Endothelial cell of umbilical vein (primary cell): ENCODE results near the gene SLC44A2. TPM values are rescaled to one million over a fixed set of nuclear protein-coding genes. Genes with fewer than 3 reads are reported as not detected.

Experiments used
- BruUV-seq: library from RNA; stranded (reverse); fragments of 400-500 nt; replicated peaks from 2 replicates; lab custom pipeline; 2021; lab: Mats Ljungman, UMichigan
- CTCF ChIA-PET: fragments of 300-600, 350-600 bp; sonication (Branson Sonifier 250); formaldehyde crosslinking; loops from one replicate; lab custom pipeline; 2021; ENCODE audit warnings: antibody characterized with exemption, inconsistent platforms; lab: Charles Lee
- POLR2A ChIA-PET: fragments of 300-600, 350-600 bp; sonication (Branson Sonifier 250); formaldehyde crosslinking; loops from one replicate; lab custom pipeline; 2021; ENCODE audit warnings: antibody characterized with exemption, inconsistent platforms; lab: Charles Lee
- DNase-seq: peaks from one replicate; pipeline ENCODE4 v3.0.0-alpha.2; 2011; ENCODE audit warnings: low read depth, low spot score
- FAIRE-seq: peaks from 2 replicates; lab custom pipeline; 2011; peaks lifted over from hg19 to GRCh38; lab: Jason Lieb, UNC
- H2AFZ ChIP-seq: 2 replicates; pipeline ENCODE4 v1.6.0; 2012; ENCODE audit warnings: low read depth, low read length, control low read depth, inconsistent platforms
- H3K27ac ChIP-seq: 2 replicates; pipeline ENCODE4 v1.5.1; 2011; ENCODE audit warnings: low read depth, mild to moderate bottlenecking, control low read depth, low read length, moderate library complexity; ENCODE audit not compliant: insufficient read depth
- H3K27me3 ChIP-seq, 2 experiments: 2 replicates each; pipeline versions ENCODE4 v1.6.0 to v1.6.1; 2011; ENCODE audit warnings: low read length in 2 of 2, mixed read lengths in 1 of 2; ENCODE audit not compliant: control insufficient read depth in 2 of 2, insufficient read depth in 2 of 2
- H3K36me3 ChIP-seq, 2 experiments: 2 replicates in 1 of 2; 3 replicates in 1 of 2; pipeline ENCODE4 v1.5.1; 2011; ENCODE audit warnings: low read length in 2 of 2, mild to moderate bottlenecking in 1 of 2, moderate library complexity in 1 of 2; ENCODE audit not compliant: control insufficient read depth in 2 of 2, insufficient read depth in 2 of 2; ENCODE audit errors: extremely low read depth in 1 of 2
- H3K4me1 ChIP-seq: 3 replicates; pipeline ENCODE4 v1.5.1; 2011; ENCODE audit warnings: mild to moderate bottlenecking, low read length; ENCODE audit not compliant: control insufficient read depth, insufficient read depth; ENCODE audit errors: extremely low read depth
- H3K4me2 ChIP-seq: 2 replicates; pipeline ENCODE4 v1.6.1; 2011; ENCODE audit warnings: low read length, control low read depth, mixed read lengths; ENCODE audit not compliant: insufficient read depth
- H3K4me3 ChIP-seq, 3 experiments: fragments of 200-600 bp in 1 of 3; sonication (generic), shearing (Covaris generic) in 1 of 3; replicated peaks in 1 of 3; 2 replicates each; pipeline ENCODE4 v1.5.1; 2011 to 2016; ENCODE audit warnings: control low read depth in 3 of 3, low read length in 3 of 3, mild to moderate bottlenecking in 2 of 3, inconsistent platforms in 1 of 3, low read depth in 1 of 3, moderate library complexity in 1 of 3; ENCODE audit not compliant: insufficient read depth in 1 of 3
- H3K79me2 ChIP-seq: 2 replicates; pipeline ENCODE4 v1.6.0; 2012; ENCODE audit warnings: low read length, inconsistent platforms; ENCODE audit not compliant: control insufficient read depth, insufficient read depth
- H3K9ac ChIP-seq: replicated peaks from 2 replicates; pipeline ENCODE3; 2011; ENCODE audit warnings: low read length, control low read depth; ENCODE audit not compliant: insufficient read depth; ENCODE audit errors: extremely low read depth
- H3K9me1 ChIP-seq: replicated peaks from 3 replicates; pipeline ENCODE4 v1.6.0; 2011; ENCODE audit warnings: mild to moderate bottlenecking, low read length; ENCODE audit not compliant: control insufficient read depth, insufficient read depth; ENCODE audit errors: extremely low read depth
- H3K9me3 ChIP-seq: replicated peaks from 2 replicates; pipeline ENCODE4 v1.5.1; 2012; ENCODE audit warnings: low read length, inconsistent platforms; ENCODE audit not compliant: control insufficient read depth, insufficient read depth
- H4K20me1 ChIP-seq: replicated peaks from 2 replicates; pipeline ENCODE3; 2011; ENCODE audit warnings: mild to moderate bottlenecking, low read length; ENCODE audit not compliant: control insufficient read depth, insufficient read depth; ENCODE audit errors: extremely low read depth
- EZH2 ChIP-seq: IDR thresholded peaks from 2 replicates; pipeline ENCODE4 v1.6.1; 2012; ENCODE audit warnings: borderline replicate concordance, low read depth, mild to moderate bottlenecking, moderate library complexity, low read length, inconsistent platforms; ENCODE audit not compliant: severe bottlenecking
- FOS ChIP-seq: IDR thresholded peaks from 2 replicates; pipeline ENCODE4 v1.6.1; 2011; ENCODE audit warnings: mild to moderate bottlenecking, low read length, moderate library complexity, borderline replicate concordance; ENCODE audit not compliant: insufficient read depth
- GATA2 ChIP-seq: IDR thresholded peaks from 2 replicates; pipeline ENCODE4 v1.7.0; 2011; ENCODE audit warnings: low read depth, mild to moderate bottlenecking, moderate library complexity, mixed read lengths, low read length; ENCODE audit not compliant: insufficient read length, insufficient read depth
- JUN ChIP-seq: IDR thresholded peaks from 2 replicates; pipeline ENCODE4 v1.6.1; 2011; ENCODE audit warnings: borderline replicate concordance, low read depth; ENCODE audit not compliant: insufficient read length, insufficient read depth
- MYC ChIP-seq: IDR thresholded peaks from one replicate; pipeline ENCODE4 v1.6.1; 2011; ENCODE audit warnings: mild to moderate bottlenecking, low read depth, low read length
- POLR2A ChIP-seq: IDR thresholded peaks from 2 replicates; pipeline ENCODE4 v1.6.1; 2012; ENCODE audit warnings: low read depth, mild to moderate bottlenecking, control low read depth, low read length
- POLR2AphosphoS5 ChIP-seq: IDR thresholded peaks from 2 replicates; pipeline ENCODE4 v1.6.1; 2012; ENCODE audit warnings: low read depth, mild to moderate bottlenecking, control low read depth, low read length, moderate library complexity; ENCODE audit not compliant: insufficient read depth
- dilution Hi-C: fragments of 300-500 bp; cut with MboI; formaldehyde crosslinking; loops from one replicate; pipeline ENCODE4 v1.15.0; 2019; ENCODE audit warnings: low sequenced_read_pairs; ENCODE audit not compliant: extremely low pct_ligation_motif_present
- intact Hi-C: fragments of 100-400 bp; cut with micrococcal nuclease; formaldehyde crosslinking; loops from one replicate; pipeline ENCODE4 v1.10.0; 2022
- polyA plus RNA-seq, 4 experiments: library from polyadenylated mRNA; depleted of rRNA in 3 of 4; stranded (reverse) in 3 of 4; unstranded in 1 of 4; fragments of >200 nt; gene quantifications; 2 replicates each; pipeline versions ENCODE4 v1.2.1 to v1.2.3, GENCODE V29; 2011 to 2012; ENCODE audit warnings: missing spikeins in 1 of 4
- total RNA-seq: library from RNA; stranded (reverse); gene quantifications from 2 replicates; pipeline ENCODE4 v1.2.3, GENCODE V29; 2021
- TF ChIP-seq, protein P1 (sequence below): IDR thresholded peaks from 2 replicates; pipeline ENCODE4 v1.6.1; 2011; ENCODE audit not compliant: insufficient read depth, insufficient read length
- TF ChIP-seq, protein P2 (sequence below), 2 donors: IDR thresholded peaks; 1 replicate in 1 of 2; 2 replicates in 1 of 2; pipeline ENCODE4 v1.5.1; 2011; ENCODE audit warnings: low read length in 2 of 2, mild to moderate bottlenecking in 2 of 2, moderate library complexity in 2 of 2, control low read depth in 1 of 2, inconsistent platforms in 1 of 2, low read depth in 1 of 2; ENCODE audit not compliant: insufficient read depth in 1 of 2; ENCODE audit errors: extremely low read depth in 1 of 2

Gene SLC44A2
- total and polyA plus RNA-seq, 2 donors (not counting 3 experiments of a cell fraction or from before 2014, with no cell fraction given), result 97.7 to 130 TPM

GRCh38 chr19:10646456-10647159, 21.3 kb downstream of the SLC44A2 start:
- Histone ChIP-seq H4K20me1 (no peaks in the 10 kb centered on the region), H3K4me3 (no peak overlapping the region), H3K36me3 (peaks cover 0 to 8% of the 10 kb centered on the region in 2 experiments), H3K27ac (no peak overlapping the region), H3K9me3 (no peaks in the 10 kb centered on the region), H3K9ac (no peak overlapping the region), H3K79me2 (no peaks in the 10 kb centered on the region), H3K9me1 (no peaks in the 10 kb centered on the region), H3K4me1 (peaks cover 4% of the 10 kb centered on the region), H3K4me2 (no peak overlapping the region), H3K27me3 (no peaks in the 10 kb centered on the region), H2AFZ (no peak overlapping the region)
- no TSS peak for BruUV-seq
- DNase-seq (no peak), FAIRE-seq (no peak)
- intact Hi-C loops (no loop called here), dilution Hi-C loops (no loop called here)
- ChIA-PET CTCF (interaction anchor here (1.0 to 14.4 kb wide), 7 partner anchors 34 to 163 kb away, joined by 3 to 654 read pairs (median 4); no protein-coding TSS in a partner anchor), POLR2A (no interaction called here)
- TF ChIP-seq, protein P1, sequence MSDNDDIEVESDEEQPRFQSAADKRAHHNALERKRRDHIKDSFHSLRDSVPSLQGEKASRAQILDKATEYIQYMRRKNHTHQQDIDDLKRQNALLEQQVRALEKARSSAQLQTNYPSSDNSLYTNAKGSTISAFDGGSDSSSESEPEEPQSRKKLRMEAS, result no peak

DNA sequence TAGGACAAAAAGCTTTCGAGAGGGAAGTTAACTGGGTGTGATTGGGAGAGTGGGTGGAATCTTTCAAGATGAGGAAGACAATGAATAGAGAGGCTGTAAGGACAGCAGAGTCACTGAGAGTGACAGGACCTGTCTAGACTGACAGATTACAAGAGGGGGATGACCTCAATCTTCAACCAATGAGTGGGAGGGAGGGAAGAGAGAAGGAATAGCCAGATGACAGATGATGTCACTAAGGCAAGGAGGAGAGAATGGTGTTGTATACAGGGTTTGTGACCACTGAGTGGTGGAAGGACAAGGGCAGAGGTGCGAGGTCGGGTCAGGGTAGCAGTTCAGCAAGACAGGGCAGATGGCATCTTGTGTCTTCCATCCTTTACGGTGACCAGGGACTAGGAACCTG, 23.0 kb downstream of the SLC44A2 start:
- no peak overlapping the region for H2AFZ ChIP-seq
- no peaks in the 10 kb centered on the region for H3K9me3 ChIP-seq
- no peaks in the 10 kb centered on the region for H4K20me1 ChIP-seq
- no peak overlapping the region for H3K27ac ChIP-seq
- TF ChIP-seq, protein P2, sequence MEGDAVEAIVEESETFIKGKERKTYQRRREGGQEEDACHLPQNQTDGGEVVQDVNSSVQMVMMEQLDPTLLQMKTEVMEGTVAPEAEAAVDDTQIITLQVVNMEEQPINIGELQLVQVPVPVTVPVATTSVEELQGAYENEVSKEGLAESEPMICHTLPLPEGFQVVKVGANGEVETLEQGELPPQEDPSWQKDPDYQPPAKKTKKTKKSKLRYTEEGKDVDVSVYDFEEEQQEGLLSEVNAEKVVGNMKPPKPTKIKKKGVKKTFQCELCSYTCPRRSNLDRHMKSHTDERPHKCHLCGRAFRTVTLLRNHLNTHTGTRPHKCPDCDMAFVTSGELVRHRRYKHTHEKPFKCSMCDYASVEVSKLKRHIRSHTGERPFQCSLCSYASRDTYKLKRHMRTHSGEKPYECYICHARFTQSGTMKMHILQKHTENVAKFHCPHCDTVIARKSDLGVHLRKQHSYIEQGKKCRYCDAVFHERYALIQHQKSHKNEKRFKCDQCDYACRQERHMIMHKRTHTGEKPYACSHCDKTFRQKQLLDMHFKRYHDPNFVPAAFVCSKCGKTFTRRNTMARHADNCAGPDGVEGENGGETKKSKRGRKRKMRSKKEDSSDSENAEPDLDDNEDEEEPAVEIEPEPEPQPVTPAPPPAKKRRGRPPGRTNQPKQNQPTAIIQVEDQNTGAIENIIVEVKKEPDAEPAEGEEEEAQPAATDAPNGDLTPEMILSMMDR (IDR thresholded peaks at IDR 0.05; ENCODE audit: extremely low read depth in 1 of 2, insufficient read depth in 1 of 2, low read depth in 1 of 2, low read length in 2 of 2), result no peak
- TF ChIP-seq MYC (no peak), EZH2 (no peak), POLR2A (no peak), POLR2AphosphoS5 (no peak), GATA2 (no peak), JUN (no peak), FOS (no peak)
- TF ChIP-seq, protein P1, result no peak
- no peak for FAIRE-seq
- dilution Hi-C loops, result no loop called here
- no peaks in the 10 kb centered on the region for H3K36me3 ChIP-seq
- H3K4me2 ChIP-seq, result no peak overlapping the region
- POLR2A ChIA-PET, result no interaction called here
- no peaks in the 10 kb centered on the region for H3K27me3 ChIP-seq
- CTCF ChIA-PET, result interaction anchor here (0.7 to 14.4 kb wide), 3 partner anchors 40 to 66 kb away, joined by 4 to 654 read pairs (median 18); no protein-coding TSS in a partner anchor
- peaks cover 4% of the 10 kb centered on the region for H3K4me1 ChIP-seq
- H3K9me1 ChIP-seq, result no peaks in the 10 kb centered on the region
- no TSS peak for BruUV-seq
- DNase-seq, result no peak
- H3K79me2 ChIP-seq, result peaks cover 2% of the 10 kb centered on the region
- H3K4me3 ChIP-seq, result no peak overlapping the region
- no peak overlapping the region for H3K9ac ChIP-seq
- intact Hi-C loops, result no loop called here
